ENCODE measurements around the gene TTYH2. TPM values are rescaled to one million over a fixed set of nuclear protein-coding genes. Genes with fewer than 3 reads are reported as not detected.

Gene TTYH2
- total RNA-seq, 4 donors from 2014 or later = 12.4 to 24.7 (median 18.8) TPM

DNA sequence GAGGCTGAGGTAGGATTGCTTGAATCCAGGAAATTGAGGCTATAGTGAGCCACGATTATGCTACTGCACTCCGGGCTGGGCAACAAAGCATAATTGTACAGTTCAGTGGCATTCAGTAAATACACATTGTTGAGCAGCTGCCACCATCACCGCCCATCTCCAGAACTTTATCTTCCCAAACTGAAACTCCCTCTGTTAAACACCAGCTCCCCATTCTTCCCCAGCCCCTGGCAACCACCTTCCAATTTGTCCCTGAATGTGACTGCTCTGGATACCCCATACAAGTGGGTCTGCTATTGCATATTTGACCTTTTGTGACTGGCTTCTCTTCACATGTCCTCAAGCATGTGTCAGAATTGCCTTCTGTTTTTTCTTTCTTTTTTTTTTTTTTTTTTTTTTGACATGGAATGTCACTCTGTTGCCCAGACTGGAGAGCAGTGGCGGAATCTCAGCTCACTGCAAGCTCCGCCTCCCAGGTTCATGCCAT is 7.0 kb upstream of the TTYH2 start:
- H3K4me1 ChIP-seq = peaks cover 21 to 42% of the 10 kb centered on the region in 2 donors
- H3K27ac ChIP-seq = no peak overlapping the region
- no peaks in the 10 kb centered on the region for H3K27me3 ChIP-seq
- H3K9me3 ChIP-seq = no peaks in the 10 kb centered on the region
- 76 to 80% methylated on average over 5 of the region's 5 CpGs for whole genome bisulfite sequencing, 2 donors
- H3K4me3 ChIP-seq (replicated peaks in 1 of 3) = no peak overlapping the region
- TF ChIP-seq, protein P1, sequence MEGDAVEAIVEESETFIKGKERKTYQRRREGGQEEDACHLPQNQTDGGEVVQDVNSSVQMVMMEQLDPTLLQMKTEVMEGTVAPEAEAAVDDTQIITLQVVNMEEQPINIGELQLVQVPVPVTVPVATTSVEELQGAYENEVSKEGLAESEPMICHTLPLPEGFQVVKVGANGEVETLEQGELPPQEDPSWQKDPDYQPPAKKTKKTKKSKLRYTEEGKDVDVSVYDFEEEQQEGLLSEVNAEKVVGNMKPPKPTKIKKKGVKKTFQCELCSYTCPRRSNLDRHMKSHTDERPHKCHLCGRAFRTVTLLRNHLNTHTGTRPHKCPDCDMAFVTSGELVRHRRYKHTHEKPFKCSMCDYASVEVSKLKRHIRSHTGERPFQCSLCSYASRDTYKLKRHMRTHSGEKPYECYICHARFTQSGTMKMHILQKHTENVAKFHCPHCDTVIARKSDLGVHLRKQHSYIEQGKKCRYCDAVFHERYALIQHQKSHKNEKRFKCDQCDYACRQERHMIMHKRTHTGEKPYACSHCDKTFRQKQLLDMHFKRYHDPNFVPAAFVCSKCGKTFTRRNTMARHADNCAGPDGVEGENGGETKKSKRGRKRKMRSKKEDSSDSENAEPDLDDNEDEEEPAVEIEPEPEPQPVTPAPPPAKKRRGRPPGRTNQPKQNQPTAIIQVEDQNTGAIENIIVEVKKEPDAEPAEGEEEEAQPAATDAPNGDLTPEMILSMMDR (IDR thresholded peaks at IDR 0.05) = no peak
- no peak for TF ChIP-seq POLR2A (IDR thresholded peaks at IDR 0.05)
- intact Hi-C loops (cut with DNase I) = loop anchor here (5.0 kb wide), 1 partner anchor 156 kb away; the partner anchor contains the start of gene BTBD17
- no peak for DNase-seq
- peaks cover 17 to 26% of the 10 kb centered on the region in 2 donors for H3K36me3 ChIP-seq

- no peak for TF ChIP-seq POLR2A (IDR thresholded peaks at IDR 0.05)
- TF ChIP-seq, protein P1 (IDR thresholded peaks at IDR 0.05) = peak; percentile 83 to 97 (median 94)
- DNase-seq = peak; percentile 68 to 74
- H3K27ac ChIP-seq = no peak overlapping the region
- intact Hi-C loops (cut with DNase I) = loop anchor here (2.0 to 5.0 kb wide), 3 partner anchors 60 to 242 kb away; no protein-coding TSS in a partner anchor
- H3K27me3 ChIP-seq = no peaks in the 10 kb centered on the region
- no peaks in the 10 kb centered on the region for H3K9me3 ChIP-seq
- WGBS, 2 donors = 53 to 54% methylated on average over 18 of the region's 18 CpGs
- peaks cover 30 to 57% of the 10 kb centered on the region in 2 donors for H3K4me1 ChIP-seq
- no peak overlapping the region for H3K4me3 ChIP-seq (replicated peaks in 1 of 3)
- peaks cover 17 to 26% of the 10 kb centered on the region in 2 donors for H3K36me3 ChIP-seq
These were observed 2.9 kb upstream of the TTYH2 start for GRCh38 chr17:74210191-74211140.

- TF ChIP-seq, protein P1 (IDR thresholded peaks at IDR 0.05) = no peak
- TF ChIP-seq POLR2A (IDR thresholded peaks at IDR 0.05) = no peak
- no peaks in the 10 kb centered on the region for H3K9me3 ChIP-seq
- H3K4me3 ChIP-seq (replicated peaks in 1 of 3) = peak overlapping the region in 1 of 3 donors; percentile 50
- intact Hi-C loops (cut with DNase I) = loop anchor here (2.0 to 5.0 kb wide), 3 partner anchors 59 to 241 kb away; no protein-coding TSS in a partner anchor
- H3K36me3 ChIP-seq = peaks cover 17 to 21% of the 10 kb centered on the region in 2 donors
- no peaks in the 10 kb centered on the region for H3K27me3 ChIP-seq
- DNase-seq = no peak
- 71 to 82% methylated on average over 12 to 14 of the region's 14 CpGs for WGBS, 2 donors
- no peak overlapping the region for H3K27ac ChIP-seq
- H3K4me1 ChIP-seq = peaks cover 30 to 54% of the 10 kb centered on the region in 2 donors
These were observed 2.0 kb upstream of the TTYH2 start for GRCh38 chr17:74211141-74211911.

GRCh38 chr17:74211912-74212208 is 1.5 kb upstream of the TTYH2 start:
- H3K36me3 ChIP-seq = peaks cover 17 to 19% of the 10 kb centered on the region in 2 donors
- peaks cover 30 to 59% of the 10 kb centered on the region in 2 donors for H3K4me1 ChIP-seq
- H3K9me3 ChIP-seq = no peaks in the 10 kb centered on the region
- WGBS, 2 donors = 71 to 73% methylated on average over 8 of the region's 8 CpGs
- H3K4me3 ChIP-seq (replicated peaks in 1 of 3) = peak overlapping the region in 1 of 3 donors; percentile 50
- no peak for TF ChIP-seq POLR2A (IDR thresholded peaks at IDR 0.05)
- TF ChIP-seq, protein P1 (IDR thresholded peaks at IDR 0.05) = no peak
- intact Hi-C loops (cut with DNase I) = loop anchor here (2.0 to 5.0 kb wide), 3 partner anchors 59 to 240 kb away; no protein-coding TSS in a partner anchor
- DNase-seq = no peak
- peak overlapping the region in 1 of 3 donors; percentile 74 for H3K27ac ChIP-seq
- H3K27me3 ChIP-seq = no peaks in the 10 kb centered on the region
